Liver (tissue), 9 donors: ENCODE results near the gene PSEN2. TPM values are rescaled to one million over a fixed set of nuclear protein-coding genes. Genes with fewer than 3 reads are reported as not detected.
A peak's percentile ranks its signal among the peaks of the same experiment; 100 is the strongest.

Experiments
- DNase-seq: peaks from one replicate; pipeline ENCODE4 v3.0.0-alpha.2; 2017; ENCODE audit warnings: low spot score
- H3K27ac ChIP-seq, 2 donors: one replicate each; pipeline ENCODE4 v1.7.0; 2013; ENCODE audit warnings: inconsistent platforms in 2 of 2, low read length in 2 of 2, control low read depth in 1 of 2, low read depth in 1 of 2, mild to moderate bottlenecking in 1 of 2
- H3K27me3 ChIP-seq, 4 donors: one replicate each; pipeline versions ENCODE4 v1.6.1 to v1.7.0; 2013; ENCODE audit warnings: low read length in 3 of 4, inconsistent platforms in 1 of 4, mild to moderate bottlenecking in 1 of 4, moderate library complexity in 1 of 4; ENCODE audit not compliant: control insufficient read depth in 4 of 4, insufficient read depth in 4 of 4
- H3K36me3 ChIP-seq, 4 donors: one replicate each; pipeline versions ENCODE4 v1.6.1 to v1.7.0; 2013; ENCODE audit warnings: low read length in 3 of 4, mild to moderate bottlenecking in 3 of 4, low read depth in 1 of 4, moderate library complexity in 1 of 4; ENCODE audit not compliant: control insufficient read depth in 4 of 4, insufficient read depth in 3 of 4
- H3K4me1 ChIP-seq, 4 donors: one replicate each; pipeline versions ENCODE4 v1.6.1 to v1.7.0; 2013; ENCODE audit warnings: low read length in 3 of 4, mild to moderate bottlenecking in 3 of 4, moderate library complexity in 1 of 4; ENCODE audit not compliant: control insufficient read depth in 4 of 4, insufficient read depth in 4 of 4
- H3K4me3 ChIP-seq, 3 donors: one replicate each; pipeline versions ENCODE4 v1.6.1 to v1.7.0; 2013; ENCODE audit warnings: low read length in 3 of 3, control low read depth in 1 of 3, low read depth in 1 of 3, mild to moderate bottlenecking in 1 of 3
- H3K9ac ChIP-seq, 2 donors: one replicate each; pipeline ENCODE4 v1.7.0; 2013; ENCODE audit warnings: low read length in 2 of 2, mild to moderate bottlenecking in 2 of 2, moderate library complexity in 2 of 2, control low read depth in 1 of 2, low read depth in 1 of 2
- H3K9me3 ChIP-seq, 4 donors: one replicate each; pipeline versions ENCODE4 v1.6.1 to v1.7.0; 2013; ENCODE audit warnings: low read length in 3 of 4; ENCODE audit not compliant: control insufficient read depth in 4 of 4
- ATF3 ChIP-seq: IDR thresholded peaks from 2 replicates; pipeline ENCODE4 v1.6.1; 2016; ENCODE audit warnings: antibody characterized with exemption
- CTCF ChIP-seq: fragments of 150-350 bp; IDR thresholded peaks from 2 replicates; pipeline ENCODE4 v1.5.1; 2017; ENCODE audit warnings: improper control_type of control experiment, low read depth, low read length; ENCODE audit not compliant: missing input control
- FOXA1 ChIP-seq: IDR thresholded peaks from 2 replicates; pipeline ENCODE4 v1.6.1; 2016; ENCODE audit warnings: antibody characterized with exemption
- FOXA2 ChIP-seq: IDR thresholded peaks from 2 replicates; pipeline ENCODE4 v1.6.1; 2016; ENCODE audit warnings: antibody characterized with exemption
- GABPA ChIP-seq, 2 donors: IDR thresholded peaks in 1 of 2; conservative IDR thresholded peaks in 1 of 2; 2 replicates each; pipeline ENCODE4 v1.6.1; 2016; ENCODE audit warnings: antibody characterized with exemption in 2 of 2, mild to moderate bottlenecking in 1 of 2, moderate library complexity in 1 of 2
- HNF4A ChIP-seq, 2 donors: conservative IDR thresholded peaks; 2 replicates each; pipeline ENCODE4 v1.6.1; 2016; ENCODE audit warnings: antibody characterized with exemption in 2 of 2, mild to moderate bottlenecking in 2 of 2
- HNF4G ChIP-seq: IDR thresholded peaks from 2 replicates; pipeline ENCODE4 v1.6.1; 2016; ENCODE audit warnings: antibody characterized with exemption
- JUND ChIP-seq, 2 donors: IDR thresholded peaks; 2 replicates each; pipeline ENCODE4 v1.6.1; 2016; ENCODE audit warnings: antibody characterized with exemption in 2 of 2
- MAX ChIP-seq: IDR thresholded peaks from 2 replicates; pipeline ENCODE4 v1.6.1; 2016; ENCODE audit warnings: antibody characterized with exemption
- RAD21 ChIP-seq, 2 donors: IDR thresholded peaks; 2 replicates each; pipeline ENCODE4 v1.6.1; 2016; ENCODE audit warnings: antibody characterized with exemption in 2 of 2, mild to moderate bottlenecking in 2 of 2
- REST ChIP-seq: IDR thresholded peaks from 2 replicates; pipeline ENCODE4 v1.6.1; 2016; ENCODE audit warnings: antibody characterized with exemption, mild to moderate bottlenecking
- RXRA ChIP-seq, 2 donors: IDR thresholded peaks; 2 replicates each; pipeline ENCODE4 v1.6.1; 2017 to 2018; ENCODE audit warnings: antibody characterized with exemption in 2 of 2, mild to moderate bottlenecking in 1 of 2
- SP1 ChIP-seq: IDR thresholded peaks from 2 replicates; pipeline ENCODE4 v1.6.1; 2018; ENCODE audit warnings: antibody characterized with exemption, mild to moderate bottlenecking
- TAF1 ChIP-seq: conservative IDR thresholded peaks from 2 replicates; pipeline ENCODE4 v1.6.1; 2016; ENCODE audit warnings: antibody characterized with exemption, mild to moderate bottlenecking
- ZBTB33 ChIP-seq: IDR thresholded peaks from 2 replicates; pipeline ENCODE4 v1.6.1; 2016; ENCODE audit warnings: antibody characterized with exemption
- WGBS: extraction: QIAGEN DNeasy Blood & Tissue Kit; methylation state at CpG from one replicate; pipeline ENCODE4 v1.1.7; 2013; 5-methylcytosine and 5-hydroxymethylcytosine counted together
- polyA plus RNA-seq, 2 donors: library from polyadenylated mRNA; stranded (reverse) in 1 of 2; unstranded in 1 of 2; fragments of 200-250 nt in 1 of 2; fragments of >200 nt in 1 of 2; fragmentation: Nextera tagmentation in 1 of 2; extraction: Ambion mirVana in 1 of 2; gene quantifications; one replicate each; pipeline versions ENCODE4 v1.2.1 to v1.2.3, GENCODE V29; 2013 to 2015
- total RNA-seq, 2 donors: library from RNA; depleted of rRNA; stranded (reverse); fragments of >200 nt; gene quantifications; one replicate each; pipeline ENCODE4 v1.2.3, GENCODE V29; 2014
- donor health status: healthy.
- donor health status: healthy.
- donor health status: healthy.
- donor health status: healthy.
- donor health status: healthy.

Gene PSEN2
- total and polyA plus RNA-seq, 4 donors: 6.9 to 19.0 (median 10.8) TPM

GRCh38 chr1:226877669-226878068, 7.3 kb downstream of the PSEN2 start:
- H3K27ac ChIP-seq: no peak overlapping the region
- DNase-seq: no peak
- peaks cover 0 to 28% (median 15%) of the 10 kb centered on the region in 4 donors for H3K4me1 ChIP-seq
- 45% methylated on average over 7 of the region's 7 CpGs for WGBS
- TF ChIP-seq HNF4A (conservative IDR thresholded peaks at IDR 0.05) (peak; percentile 13 to 22), HNF4G (no peak), FOXA1 (no peak), RXRA (IDR thresholded peaks at IDR 0.05) (peak; percentile 13 to 17)
- H3K27me3 ChIP-seq: no peaks in the 10 kb centered on the region
- H3K9ac ChIP-seq: no peak overlapping the region
- H3K9me3 ChIP-seq: no peaks in the 10 kb centered on the region
- no peak overlapping the region for H3K4me3 ChIP-seq
- H3K36me3 ChIP-seq: peaks cover 0 to 2% (median 0%) of the 10 kb centered on the region in 4 donors

- Histone ChIP-seq H3K9ac (no peak overlapping the region), H3K27ac (no peak overlapping the region), H3K36me3 (peaks cover 0 to 3% (median under 1%) of the 10 kb centered on the region in 4 donors), H3K27me3 (no peaks in the 10 kb centered on the region), H3K4me3 (no peak overlapping the region), H3K9me3 (no peaks in the 10 kb centered on the region), H3K4me1 (peaks cover 3 to 31% (median 20%) of the 10 kb centered on the region in 4 donors)
- DNase-seq: no peak
- TF ChIP-seq FOXA2 (no peak), REST (peak; percentile 17)
- 93% methylated on average over 14 of the region's 14 CpGs for WGBS
Observed at GRCh38 chr1:226880372-226881287, 10.2 kb downstream of the PSEN2 start.

- TF ChIP-seq CTCF (no peak), RAD21 (IDR thresholded peaks at IDR 0.05) (no peak), GABPA (IDR thresholded peaks at IDR 0.05 in 1 of 2, conservative IDR thresholded peaks at IDR 0.05 in 1 of 2) (no peak), FOXA2 (no peak), RXRA (IDR thresholded peaks at IDR 0.05) (no peak), TAF1 (no peak), SP1 (no peak), ZBTB33 (no peak), JUND (IDR thresholded peaks at IDR 0.05) (no peak), FOXA1 (no peak), ATF3 (no peak), MAX (no peak), HNF4G (no peak)
- H3K4me3 ChIP-seq: no peak overlapping the region
- no peak overlapping the region for H3K9ac ChIP-seq
- DNase-seq: no peak
- H3K9me3 ChIP-seq: no peaks in the 10 kb centered on the region
- peaks cover 0 to 3% (median under 1%) of the 10 kb centered on the region in 4 donors for H3K36me3 ChIP-seq
- H3K4me1 ChIP-seq: peaks cover 3 to 25% (median 17%) of the 10 kb centered on the region in 4 donors
- no peaks in the 10 kb centered on the region for H3K27me3 ChIP-seq
- H3K27ac ChIP-seq: no peak overlapping the region
- WGBS: 94% methylated on average over 15 of the region's 15 CpGs
Observed at GRCh38 chr1:226881515-226882185, 11.2 kb downstream of the PSEN2 start.
